ENCODE results near the gene ADAM15.

Gene ADAM15, protein sequence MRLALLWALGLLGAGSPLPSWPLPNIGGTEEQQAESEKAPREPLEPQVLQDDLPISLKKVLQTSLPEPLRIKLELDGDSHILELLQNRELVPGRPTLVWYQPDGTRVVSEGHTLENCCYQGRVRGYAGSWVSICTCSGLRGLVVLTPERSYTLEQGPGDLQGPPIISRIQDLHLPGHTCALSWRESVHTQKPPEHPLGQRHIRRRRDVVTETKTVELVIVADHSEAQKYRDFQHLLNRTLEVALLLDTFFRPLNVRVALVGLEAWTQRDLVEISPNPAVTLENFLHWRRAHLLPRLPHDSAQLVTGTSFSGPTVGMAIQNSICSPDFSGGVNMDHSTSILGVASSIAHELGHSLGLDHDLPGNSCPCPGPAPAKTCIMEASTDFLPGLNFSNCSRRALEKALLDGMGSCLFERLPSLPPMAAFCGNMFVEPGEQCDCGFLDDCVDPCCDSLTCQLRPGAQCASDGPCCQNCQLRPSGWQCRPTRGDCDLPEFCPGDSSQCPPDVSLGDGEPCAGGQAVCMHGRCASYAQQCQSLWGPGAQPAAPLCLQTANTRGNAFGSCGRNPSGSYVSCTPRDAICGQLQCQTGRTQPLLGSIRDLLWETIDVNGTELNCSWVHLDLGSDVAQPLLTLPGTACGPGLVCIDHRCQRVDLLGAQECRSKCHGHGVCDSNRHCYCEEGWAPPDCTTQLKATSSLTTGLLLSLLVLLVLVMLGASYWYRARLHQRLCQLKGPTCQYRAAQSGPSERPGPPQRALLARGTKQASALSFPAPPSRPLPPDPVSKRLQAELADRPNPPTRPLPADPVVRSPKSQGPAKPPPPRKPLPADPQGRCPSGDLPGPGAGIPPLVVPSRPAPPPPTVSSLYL

DNA sequence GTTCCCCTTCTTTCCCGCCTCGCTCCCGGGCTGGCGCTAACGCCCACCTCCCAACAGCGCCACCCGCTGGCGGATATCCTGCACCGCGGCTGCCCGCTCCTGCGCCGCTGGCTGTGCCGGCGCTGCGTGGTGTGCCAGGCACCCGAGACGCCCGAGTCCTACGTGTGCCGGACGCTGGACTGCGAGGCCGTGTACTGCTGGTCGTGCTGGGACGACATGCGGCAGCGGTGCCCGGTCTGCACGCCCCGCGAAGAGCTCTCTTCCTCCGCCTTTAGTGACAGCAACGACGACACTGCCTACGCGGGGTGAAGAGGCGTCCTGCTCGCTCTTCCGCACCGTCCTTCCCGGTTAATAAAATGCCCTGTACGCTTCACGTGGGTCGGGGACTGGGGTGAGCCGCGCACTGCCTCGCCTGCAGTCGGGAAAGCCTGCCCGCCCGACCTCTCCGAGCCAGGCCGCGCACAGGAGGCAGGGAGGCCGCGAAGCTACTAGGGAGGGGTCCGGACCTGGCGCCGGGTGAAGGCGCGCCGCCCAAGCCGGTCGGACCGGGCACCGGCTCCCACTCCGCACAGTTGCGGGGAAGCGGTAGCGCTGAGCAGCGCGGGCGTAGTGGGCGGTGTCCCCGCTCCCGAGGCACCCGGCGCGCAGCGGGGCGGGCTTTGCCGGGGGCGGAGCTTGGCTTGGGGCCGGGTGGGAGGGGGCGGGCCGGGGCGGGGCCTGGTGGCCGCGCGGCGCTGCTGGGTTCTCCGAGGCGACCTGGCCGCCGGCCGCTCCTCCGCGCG is at the start of gene ADAM15:
ADAM15 (plus strand) TSS at position 757 of the 782 bp plus-strand sequence. CDS start 71 bp downstream, outside the sequence.
- peak within 1 kb of the TSS; percentile 78 for H3K9ac ChIP-seq (ENCODE audit: low read depth, low read length)
- H3K4me1 ChIP-seq (ENCODE audit: insufficient read depth, low read length): peaks cover 11% of the 10 kb centered on the region; the same call in 1 of the 2 replicates
- no peaks in the 10 kb centered on the region for H3K36me3 ChIP-seq (ENCODE audit: insufficient read depth, low read length)
- H3K9me3 ChIP-seq (ENCODE audit: control insufficient read depth, insufficient read depth, low read length): no peaks in the 10 kb centered on the region

DNA sequence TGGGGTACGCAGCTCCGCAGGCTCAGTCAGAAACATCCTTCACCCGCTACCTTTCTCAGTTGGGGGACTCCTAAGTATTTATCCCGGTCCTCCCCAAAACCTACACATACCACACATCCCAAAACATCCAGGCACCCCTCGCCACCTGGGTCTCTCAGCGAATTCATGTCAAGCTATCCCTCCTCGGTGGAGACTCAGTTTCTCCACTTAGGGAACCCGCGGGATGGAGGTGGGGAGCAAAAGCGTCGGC is 49.8 kb upstream of the ADAM15 start:
- Histone ChIP-seq H3K4me1 (ENCODE audit: insufficient read depth, low read length) (peaks cover 7% of the 10 kb centered on the region; the same call in 1 of the 2 replicates), H3K9ac (ENCODE audit: low read depth, low read length) (peak overlapping the region; percentile 89), H3K9me3 (ENCODE audit: control insufficient read depth, insufficient read depth, low read length) (no peaks in the 10 kb centered on the region)

DNA sequence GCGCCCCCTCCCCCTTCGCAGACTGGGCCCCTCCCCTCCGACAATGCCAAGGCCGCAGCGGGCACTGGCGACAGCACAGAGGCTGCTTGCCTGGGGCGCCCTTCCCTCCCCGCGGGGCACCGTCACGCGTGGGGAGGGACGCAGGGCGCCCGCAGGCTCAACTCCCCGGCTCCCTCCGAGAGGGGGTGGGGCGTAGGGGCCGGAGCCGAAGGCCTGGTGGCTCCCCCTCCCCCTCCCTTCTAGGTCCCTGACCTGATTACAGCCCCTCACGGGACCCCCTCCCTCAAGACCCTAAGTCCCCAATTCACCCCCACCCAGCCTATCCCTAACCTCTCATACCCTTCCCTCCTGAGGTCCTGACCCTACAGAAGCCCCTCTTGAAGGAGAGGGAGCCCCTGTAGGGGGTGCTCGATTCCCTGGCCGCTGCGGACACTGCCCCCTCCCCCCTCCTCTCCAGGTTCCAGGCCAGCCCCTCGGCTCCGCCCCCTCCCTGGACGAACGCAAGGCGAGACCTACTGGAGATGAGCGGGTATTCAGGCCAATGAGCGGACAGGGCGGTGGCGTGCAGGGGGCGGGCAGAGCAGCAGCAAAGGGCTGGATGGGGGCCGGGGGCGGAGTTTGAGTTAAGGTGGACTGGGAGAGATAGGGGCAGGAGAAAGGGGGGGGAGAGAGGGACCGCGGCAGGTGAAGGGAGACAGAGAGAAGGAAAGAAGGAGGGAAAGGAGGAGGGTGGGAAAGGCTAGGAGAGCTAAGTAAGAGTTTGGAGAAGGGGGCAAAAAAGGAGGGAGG is 49.2 kb upstream of the ADAM15 start:
- peak overlapping the region; percentile 89 for H3K9ac ChIP-seq (ENCODE audit: low read depth, low read length)
- peaks cover 7% of the 10 kb centered on the region; the same call in 1 of the 2 replicates for H3K4me1 ChIP-seq (ENCODE audit: insufficient read depth, low read length)
- H3K9me3 ChIP-seq (ENCODE audit: control insufficient read depth, insufficient read depth, low read length): no peaks in the 10 kb centered on the region
- H3K36me3 ChIP-seq (ENCODE audit: insufficient read depth, low read length): no peaks in the 10 kb centered on the region

More for the DNA sequence above, 49.8 kb upstream of the ADAM15 start:
- H3K36me3 ChIP-seq (ENCODE audit: insufficient read depth, low read length): no peaks in the 10 kb centered on the region

GRCh38 chr1:155002464-155003226 is 48.5 kb upstream of the ADAM15 start, which contains the start of gene ZBTB7B:
Gene ZBTB7B, plus strand, starts transcription at chr1:155002802. Its CDS starts 11,859 bp downstream, at chr1:155014661.
- peak within 1 kb of the TSS; percentile 89 for H3K9ac ChIP-seq (ENCODE audit: low read depth, low read length)
- H3K9me3 ChIP-seq (ENCODE audit: control insufficient read depth, insufficient read depth, low read length): no peaks in the 10 kb centered on the region
- H3K36me3 ChIP-seq (ENCODE audit: insufficient read depth, low read length): no peaks in the 10 kb centered on the region
- H3K4me1 ChIP-seq (ENCODE audit: insufficient read depth, low read length): peaks cover 7% of the 10 kb centered on the region; the same call in 1 of the 2 replicates

DNA sequence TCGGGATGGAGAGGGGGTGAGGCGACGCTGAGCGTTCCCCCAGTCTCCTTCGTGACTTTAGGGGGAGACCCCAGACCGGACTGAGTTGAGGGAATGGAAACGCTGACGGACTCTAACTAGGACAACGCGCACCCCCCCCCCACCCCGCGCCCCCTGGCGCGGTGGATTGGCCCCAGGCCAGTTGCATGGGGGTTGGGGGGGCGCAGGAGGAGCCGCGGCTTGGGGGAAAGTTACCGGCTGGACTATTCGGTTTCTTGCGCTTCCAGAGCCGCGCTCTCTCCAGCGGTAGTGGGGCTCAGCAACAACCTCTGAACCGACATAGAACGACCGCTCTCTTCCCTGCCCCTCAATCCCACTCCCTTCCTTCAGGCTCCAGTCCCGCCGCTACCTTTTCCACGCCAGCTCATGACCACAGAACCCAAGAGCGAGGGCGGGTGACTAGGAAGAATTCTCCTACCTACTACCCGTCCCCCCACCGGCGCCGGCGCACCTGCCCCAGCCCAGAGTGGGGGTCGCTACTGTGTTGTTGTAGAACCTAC is 47.8 kb upstream of the ADAM15 start:
- Histone ChIP-seq H3K4me1 (ENCODE audit: insufficient read depth, low read length) (peaks cover 10% of the 10 kb centered on the region; the same call in 1 of the 2 replicates), H3K9ac (ENCODE audit: low read depth, low read length) (peak overlapping the region; percentile 85), H3K36me3 (ENCODE audit: insufficient read depth, low read length) (no peaks in the 10 kb centered on the region), H3K9me3 (ENCODE audit: control insufficient read depth, insufficient read depth, low read length) (no peaks in the 10 kb centered on the region)

- no peaks in the 10 kb centered on the region for H3K9me3 ChIP-seq (ENCODE audit: control insufficient read depth, insufficient read depth, low read length)
- peaks cover 13% of the 10 kb centered on the region; the same call in 1 of the 2 replicates for H3K4me1 ChIP-seq (ENCODE audit: insufficient read depth, low read length)
- H3K36me3 ChIP-seq (ENCODE audit: insufficient read depth, low read length): no peaks in the 10 kb centered on the region
- H3K9ac ChIP-seq (ENCODE audit: low read depth, low read length): peak overlapping the region; percentile 85
These were observed 47.3 kb upstream of the ADAM15 start for GRCh38 chr1:155003766-155004351.

DNA sequence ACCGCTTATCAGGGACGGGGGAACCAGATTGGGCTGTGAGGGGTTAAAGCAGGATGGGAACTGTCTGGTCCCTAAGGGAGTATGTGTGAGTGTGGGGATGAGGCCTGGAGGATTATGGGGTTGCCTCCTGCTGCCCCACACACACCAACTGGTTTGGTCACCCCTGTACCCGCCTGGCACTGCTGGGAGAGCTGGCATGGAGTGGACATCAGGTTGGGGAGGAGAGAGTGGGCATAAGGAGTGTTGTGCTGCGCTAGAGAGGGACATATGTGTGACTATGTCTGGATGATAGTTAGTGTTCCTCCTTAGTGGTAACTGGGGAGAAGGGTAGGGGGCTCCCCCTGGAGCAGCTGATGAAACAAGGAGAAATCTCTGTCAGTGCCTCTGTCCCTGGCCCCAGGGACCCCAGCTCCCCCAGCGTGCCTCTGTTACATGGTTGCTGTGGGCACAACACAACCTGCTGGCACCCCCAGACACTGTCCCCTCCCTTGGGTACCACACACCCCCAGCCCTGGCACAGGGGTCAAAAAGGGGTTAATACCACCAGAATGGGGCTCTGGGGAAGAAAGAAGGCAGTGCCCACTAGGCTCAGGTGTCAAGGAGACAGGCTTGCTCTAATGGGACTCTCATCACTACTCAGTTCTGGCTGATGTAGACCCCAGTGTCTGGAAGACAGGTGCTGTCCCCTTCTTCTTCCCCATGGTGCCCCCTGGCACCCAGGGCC is 46.6 kb upstream of the ADAM15 start:
- H3K9ac ChIP-seq (ENCODE audit: low read depth, low read length): peak overlapping the region; percentile 85
- H3K36me3 ChIP-seq (ENCODE audit: insufficient read depth, low read length): no peaks in the 10 kb centered on the region
- no peaks in the 10 kb centered on the region for H3K9me3 ChIP-seq (ENCODE audit: control insufficient read depth, insufficient read depth, low read length)
- peaks cover 13% of the 10 kb centered on the region; the same call in 1 of the 2 replicates for H3K4me1 ChIP-seq (ENCODE audit: insufficient read depth, low read length)

DNA sequence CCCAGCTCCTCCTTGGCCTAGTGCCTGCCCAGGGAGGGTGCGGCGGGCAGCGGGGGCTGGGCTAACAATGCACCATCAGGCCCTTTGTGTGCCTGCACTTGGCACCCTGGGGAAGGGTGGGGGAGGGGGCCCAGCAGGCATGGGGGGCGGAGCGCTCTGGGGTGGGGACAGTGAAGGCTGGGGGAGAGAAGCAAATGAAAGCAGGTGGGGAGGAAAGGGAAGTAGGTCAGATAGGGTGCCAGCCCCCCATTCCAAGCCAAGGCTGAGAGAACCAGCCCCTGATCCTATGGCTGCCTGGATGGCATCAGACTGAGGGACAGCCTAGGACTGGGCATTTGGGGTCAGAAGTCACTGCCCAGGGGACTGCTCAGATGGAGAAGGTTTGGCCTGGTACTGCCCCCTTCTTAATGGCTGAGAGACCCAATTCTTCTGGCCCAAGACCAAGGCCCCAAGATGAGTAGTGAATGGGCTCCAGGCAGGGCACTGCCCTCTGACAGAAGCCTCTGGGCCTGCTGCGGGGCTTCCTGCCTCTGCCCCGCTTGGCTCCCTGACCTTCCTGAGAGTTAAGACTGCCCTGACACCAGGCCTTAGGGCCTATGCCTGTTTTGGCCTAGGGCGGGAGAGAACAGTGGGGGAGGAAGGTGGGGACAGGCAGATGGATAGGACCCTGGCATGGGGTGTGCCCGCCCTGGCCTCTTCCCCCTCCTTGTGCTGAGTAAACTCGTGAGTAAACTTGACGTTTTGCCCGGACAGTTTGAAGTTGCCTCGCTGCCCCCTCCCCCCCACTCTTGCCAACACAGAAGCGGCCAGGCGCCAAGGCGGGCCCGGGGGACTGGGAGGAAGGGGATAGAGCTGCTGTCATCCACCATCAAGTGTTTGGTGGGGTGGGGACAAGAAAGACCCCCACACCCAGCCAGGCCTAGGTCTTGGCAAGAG is 45.8 kb upstream of the ADAM15 start:
- peaks cover 13% of the 10 kb centered on the region; the same call in 1 of the 2 replicates for H3K4me1 ChIP-seq (ENCODE audit: insufficient read depth, low read length)
- no peak overlapping the region for H3K9ac ChIP-seq (ENCODE audit: low read depth, low read length)
- no peaks in the 10 kb centered on the region for H3K9me3 ChIP-seq (ENCODE audit: control insufficient read depth, insufficient read depth, low read length)
- no peaks in the 10 kb centered on the region for H3K36me3 ChIP-seq (ENCODE audit: insufficient read depth, low read length)

DNA sequence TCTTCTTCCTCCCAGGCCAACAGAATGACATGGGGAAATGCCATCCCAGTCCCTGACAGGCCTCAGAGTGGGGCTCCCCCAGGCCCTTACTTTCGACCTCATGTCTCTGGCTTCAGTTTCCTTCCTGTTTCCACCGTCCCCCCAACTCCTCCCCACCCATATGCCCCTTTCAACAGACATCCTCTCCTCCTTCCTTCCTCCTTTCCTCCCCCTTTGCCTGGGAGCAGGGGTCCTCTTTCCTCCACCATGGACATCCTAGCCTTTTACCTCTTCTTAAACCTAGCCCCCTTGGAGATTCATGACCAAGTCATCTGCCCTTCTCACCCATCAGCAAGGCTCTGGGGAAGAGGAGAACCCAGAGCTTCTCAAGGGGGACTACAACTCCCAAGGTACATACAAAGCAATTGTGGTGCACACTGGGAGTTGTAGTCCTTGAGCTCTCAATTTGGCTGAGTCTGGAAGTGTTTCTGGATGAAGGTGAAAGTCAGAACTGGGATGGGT is 44.5 kb upstream of the ADAM15 start:
- Histone ChIP-seq H3K4me1 (ENCODE audit: insufficient read depth, low read length) (peaks cover 15% of the 10 kb centered on the region; the same call in 1 of the 2 replicates), H3K9me3 (ENCODE audit: control insufficient read depth, insufficient read depth, low read length) (no peaks in the 10 kb centered on the region), H3K9ac (ENCODE audit: low read depth, low read length) (no peak overlapping the region), H3K36me3 (ENCODE audit: insufficient read depth, low read length) (no peaks in the 10 kb centered on the region)

DNA sequence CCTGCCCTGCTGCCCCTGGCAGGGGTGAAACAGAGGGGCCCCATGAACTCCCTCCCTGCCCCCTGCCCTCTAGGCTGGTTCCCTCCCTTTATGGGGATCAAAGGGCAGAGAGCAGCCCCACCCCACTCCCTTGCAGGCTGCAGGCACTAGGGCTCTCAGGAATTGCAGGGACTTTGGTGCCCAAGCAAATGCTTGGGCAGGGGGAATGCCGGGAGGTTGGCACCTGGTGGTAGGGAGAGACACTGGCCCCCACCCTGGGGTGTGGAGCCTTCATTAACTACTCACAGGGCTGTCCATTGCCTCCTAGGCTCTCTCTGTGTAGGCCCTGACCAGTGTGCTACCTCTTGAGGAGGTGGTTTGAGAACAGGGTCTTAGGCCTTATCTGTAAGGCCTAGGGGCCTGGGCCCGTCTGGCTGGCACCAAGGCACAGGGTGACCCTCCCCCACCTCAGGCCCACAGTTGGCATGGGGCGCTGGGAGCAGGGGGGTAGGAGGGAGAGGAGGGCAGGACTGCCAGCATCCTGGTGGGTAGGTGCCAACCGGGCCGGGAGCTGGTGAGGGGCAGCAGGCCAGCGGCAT is 43.8 kb upstream of the ADAM15 start:
- Histone ChIP-seq H3K9ac (ENCODE audit: low read depth, low read length) (no peak overlapping the region), H3K9me3 (ENCODE audit: control insufficient read depth, insufficient read depth, low read length) (no peaks in the 10 kb centered on the region), H3K4me1 (ENCODE audit: insufficient read depth, low read length) (peaks cover 19% of the 10 kb centered on the region; the same call in 1 of the 2 replicates), H3K36me3 (ENCODE audit: insufficient read depth, low read length) (no peaks in the 10 kb centered on the region)
